ENCODE measurements around the gene TFF1.

The TFF1 gene

DNA sequence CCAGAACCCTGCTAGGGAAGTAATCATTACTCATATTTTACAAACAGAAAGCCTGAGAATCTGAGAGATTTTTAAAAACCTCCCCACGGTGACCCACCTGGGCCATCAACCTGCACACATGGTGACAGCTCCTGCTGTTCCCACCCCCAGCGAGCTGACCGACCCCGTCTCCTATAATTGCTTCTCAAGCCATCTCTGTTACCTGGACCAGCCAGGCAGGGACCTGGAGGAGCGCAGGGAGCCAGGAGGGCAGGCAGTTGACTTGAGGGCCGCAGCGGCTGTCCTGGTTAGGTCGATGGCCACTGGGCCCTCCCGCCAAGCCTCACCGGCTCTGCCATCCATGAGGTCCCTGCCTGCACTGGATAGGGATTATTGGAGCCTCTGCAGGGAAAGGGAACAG, 23.2 kb downstream of the TFF1 start:
- no peak for DNase-seq (ENCODE audit: low spot score)

DNA sequence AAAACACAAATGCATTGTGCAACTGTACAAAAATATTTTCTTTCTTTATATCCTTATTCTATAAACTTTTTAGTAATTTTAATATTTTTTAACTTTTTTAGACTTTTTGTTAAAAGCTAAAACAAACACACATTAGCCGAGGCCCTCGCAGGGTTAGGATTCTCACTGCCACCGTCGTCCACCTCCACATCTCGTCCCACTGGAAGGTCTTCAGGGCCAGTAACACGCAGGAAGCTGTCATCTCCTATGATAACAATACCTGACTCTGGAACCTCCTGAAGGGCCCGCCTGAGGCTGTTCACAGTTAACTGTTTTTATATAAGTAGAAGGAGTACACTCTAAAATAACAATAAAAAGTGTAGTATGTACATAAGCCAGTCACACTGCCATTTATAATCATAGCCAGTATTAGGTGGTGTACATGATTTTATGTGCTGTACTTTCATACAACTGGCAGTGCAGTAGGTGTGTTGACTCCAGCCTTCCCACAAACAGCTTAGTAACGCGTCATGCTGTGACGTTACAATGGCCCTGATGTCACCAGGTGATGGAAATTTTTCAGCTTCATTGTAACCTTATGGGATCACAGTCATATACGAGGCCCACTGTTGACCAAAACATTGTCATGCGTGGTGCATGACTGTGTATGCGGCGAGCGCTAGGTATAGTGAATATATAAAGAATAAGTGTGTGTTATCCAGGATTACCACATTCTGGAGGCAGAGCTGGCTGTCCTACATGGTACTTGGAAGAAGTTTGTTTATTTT, 24.4 kb downstream of the TFF1 start:
- DNase-seq (ENCODE audit: low spot score): no peak

DNA sequence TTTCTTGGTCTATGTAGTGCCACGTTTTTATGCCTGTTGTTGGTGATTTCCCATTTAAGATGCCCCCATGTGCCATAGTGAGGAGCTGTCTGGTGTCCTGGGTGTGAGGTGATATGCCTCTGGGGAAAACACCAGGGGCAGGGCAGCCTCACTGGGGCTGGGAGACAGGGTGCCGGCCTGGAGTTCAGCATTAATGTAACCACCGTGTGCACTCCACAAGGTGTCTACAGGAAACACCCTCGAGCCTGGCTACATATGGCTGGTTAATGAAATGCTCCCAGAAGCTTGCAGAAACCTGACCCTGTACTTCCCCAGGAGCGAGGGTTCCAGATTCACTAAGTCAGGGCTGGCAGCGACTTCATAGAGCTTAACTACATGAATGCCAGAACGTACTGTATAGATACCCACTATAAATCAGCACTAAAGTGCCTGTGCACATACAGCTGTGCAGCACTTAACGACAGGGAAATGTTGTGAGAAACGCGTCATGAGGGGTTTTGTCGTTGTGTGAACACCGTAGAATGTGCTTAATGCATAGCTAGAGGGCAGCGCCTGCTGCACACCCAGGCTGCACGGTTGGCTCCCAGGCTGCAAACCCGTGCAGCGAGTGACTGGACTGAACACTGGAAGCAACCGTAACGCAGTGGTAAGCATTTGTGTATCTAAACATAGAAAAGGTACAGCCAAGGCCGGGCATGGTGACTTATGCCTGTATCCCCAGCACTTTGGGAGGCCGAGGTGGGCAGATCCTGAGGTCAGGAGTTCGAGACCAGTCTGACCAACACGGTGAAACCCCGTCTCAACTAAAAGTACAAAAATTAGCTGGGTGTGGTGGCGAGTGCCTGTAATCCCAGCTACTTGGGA, 25.9 kb downstream of the TFF1 start:
- DNase-seq (ENCODE audit: low spot score): no peak

DNA sequence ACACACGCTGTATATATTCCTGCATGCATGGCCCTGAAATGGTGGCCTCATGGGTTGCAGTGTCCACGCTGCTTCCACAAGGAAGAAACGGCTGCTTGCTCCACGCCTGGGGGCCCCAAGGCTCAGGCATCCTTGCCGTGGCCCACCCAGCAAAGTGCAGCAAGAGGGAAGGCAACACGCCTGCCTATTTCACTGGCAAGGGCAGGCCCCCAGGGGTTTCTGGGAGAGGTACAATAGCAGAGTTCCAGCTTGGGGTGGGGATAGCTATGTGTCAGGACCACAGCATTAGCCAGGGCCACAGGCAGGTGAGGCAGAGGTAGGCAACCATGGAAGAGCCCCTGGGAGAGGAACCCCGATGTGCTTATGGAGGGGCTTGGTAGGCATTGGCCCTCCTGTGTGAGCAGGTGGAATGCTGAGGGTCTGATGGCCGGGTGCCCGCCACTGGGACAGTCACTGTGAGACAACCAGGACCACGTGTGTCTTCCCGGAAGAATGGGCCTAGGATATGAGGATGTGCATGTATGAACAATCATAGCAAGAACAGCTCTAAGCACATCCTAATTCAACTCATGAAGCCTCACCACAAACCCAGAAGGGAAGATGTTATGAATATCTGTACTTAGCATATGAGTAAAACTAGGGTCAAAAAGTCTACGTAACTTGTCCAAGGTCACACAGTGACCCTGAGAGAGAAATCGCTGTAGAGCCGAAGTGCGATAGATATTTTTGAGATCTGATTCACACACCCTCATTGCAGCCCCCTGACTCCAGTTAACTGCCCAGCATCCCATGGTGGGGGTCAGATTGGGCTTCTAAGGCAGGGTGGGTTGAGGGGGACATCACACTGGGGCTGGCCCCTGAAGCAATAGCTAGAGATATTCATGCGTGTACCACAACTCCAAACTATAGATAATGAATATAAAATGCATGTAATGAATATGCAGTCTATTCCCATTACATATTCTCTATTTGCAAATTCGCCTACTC, 27.3 kb downstream of the TFF1 start:
- no peak for DNase-seq (ENCODE audit: low spot score)

DNA sequence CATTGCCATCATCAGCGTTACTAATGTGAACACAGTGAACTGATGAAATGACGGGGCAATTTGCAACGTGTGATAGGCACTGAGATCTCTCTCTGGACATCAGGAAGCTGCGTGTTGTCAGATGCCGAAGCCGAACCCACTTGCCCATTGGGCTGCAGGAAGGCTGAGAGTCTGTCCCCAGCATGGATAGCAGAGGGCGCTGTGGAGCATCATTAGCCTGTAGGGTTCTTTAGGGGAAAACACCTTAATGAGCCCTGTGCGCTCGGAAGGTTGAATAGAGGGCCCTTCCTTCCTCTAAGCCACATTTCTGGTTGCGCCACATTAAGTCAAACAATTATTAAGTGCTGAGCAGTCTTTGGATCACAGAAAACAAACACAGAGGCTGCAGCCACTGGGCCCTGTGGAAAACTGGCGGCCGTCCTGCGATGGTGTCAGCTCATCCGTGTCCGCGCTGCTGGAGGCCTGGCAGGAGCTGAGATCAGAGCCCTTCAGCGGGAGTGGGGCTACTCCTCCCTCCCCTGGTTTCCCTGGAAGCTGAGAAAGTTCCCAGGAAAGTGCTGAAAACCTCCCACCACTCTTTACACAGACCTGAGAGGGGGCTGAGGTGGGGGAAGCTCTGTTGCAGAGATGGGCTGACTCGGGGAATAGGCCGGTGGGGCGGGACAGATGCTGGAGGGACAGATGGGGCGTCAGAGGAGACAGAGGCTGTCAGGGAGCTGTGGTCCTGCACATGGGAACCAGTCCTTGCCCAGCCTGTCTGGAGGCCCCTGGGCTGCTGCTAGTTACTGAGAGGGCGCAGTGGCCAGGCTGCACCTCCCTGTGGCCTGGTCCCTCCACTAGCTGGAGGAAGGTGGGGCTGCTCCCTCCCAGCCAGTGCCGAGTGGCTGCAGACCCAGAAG, 28.3 kb downstream of the TFF1 start:
- peak; percentile 54 for DNase-seq (ENCODE audit: low spot score)

DNA sequence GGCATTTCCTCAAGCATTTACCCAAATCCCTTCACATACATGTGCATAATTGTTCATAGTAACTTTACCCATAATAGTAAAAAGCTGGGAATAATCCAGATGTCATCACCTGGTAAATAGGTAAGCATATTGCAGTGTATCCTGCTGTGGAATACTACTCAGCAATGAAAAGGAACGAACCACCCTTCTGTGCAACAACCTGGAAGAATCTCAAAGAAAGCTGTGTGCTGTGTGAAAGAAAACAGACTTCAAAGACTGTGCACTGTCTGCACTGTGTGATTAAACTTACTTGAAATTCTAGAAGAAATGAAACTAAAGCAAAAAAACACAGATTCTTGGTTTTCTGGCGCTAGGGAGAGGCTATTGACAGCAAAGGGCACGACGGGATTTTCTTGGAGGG, 29.1 kb downstream of the TFF1 start:
- no peak for DNase-seq (ENCODE audit: low spot score)

DNA sequence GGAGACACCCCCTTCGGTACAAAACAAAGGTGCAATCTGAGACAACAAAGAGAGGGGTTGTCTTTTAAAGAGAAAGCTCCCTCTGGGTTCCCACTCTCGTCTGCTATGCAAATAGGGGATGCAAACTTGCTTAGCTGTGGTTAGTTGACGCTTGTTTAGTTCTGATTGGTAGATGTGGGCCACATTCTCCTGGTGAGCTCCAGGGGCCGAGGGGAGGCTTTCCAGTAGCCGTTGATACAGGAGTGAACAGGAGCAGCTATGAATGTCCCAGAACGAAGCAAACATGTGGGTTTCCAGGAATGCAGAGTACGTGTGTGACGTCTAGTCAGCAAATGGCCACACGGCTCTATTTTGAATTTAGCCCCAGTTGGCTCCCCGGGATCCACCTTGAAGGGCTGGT, 30.3 kb downstream of the TFF1 start:
- DNase-seq (ENCODE audit: low spot score): no peak

DNA sequence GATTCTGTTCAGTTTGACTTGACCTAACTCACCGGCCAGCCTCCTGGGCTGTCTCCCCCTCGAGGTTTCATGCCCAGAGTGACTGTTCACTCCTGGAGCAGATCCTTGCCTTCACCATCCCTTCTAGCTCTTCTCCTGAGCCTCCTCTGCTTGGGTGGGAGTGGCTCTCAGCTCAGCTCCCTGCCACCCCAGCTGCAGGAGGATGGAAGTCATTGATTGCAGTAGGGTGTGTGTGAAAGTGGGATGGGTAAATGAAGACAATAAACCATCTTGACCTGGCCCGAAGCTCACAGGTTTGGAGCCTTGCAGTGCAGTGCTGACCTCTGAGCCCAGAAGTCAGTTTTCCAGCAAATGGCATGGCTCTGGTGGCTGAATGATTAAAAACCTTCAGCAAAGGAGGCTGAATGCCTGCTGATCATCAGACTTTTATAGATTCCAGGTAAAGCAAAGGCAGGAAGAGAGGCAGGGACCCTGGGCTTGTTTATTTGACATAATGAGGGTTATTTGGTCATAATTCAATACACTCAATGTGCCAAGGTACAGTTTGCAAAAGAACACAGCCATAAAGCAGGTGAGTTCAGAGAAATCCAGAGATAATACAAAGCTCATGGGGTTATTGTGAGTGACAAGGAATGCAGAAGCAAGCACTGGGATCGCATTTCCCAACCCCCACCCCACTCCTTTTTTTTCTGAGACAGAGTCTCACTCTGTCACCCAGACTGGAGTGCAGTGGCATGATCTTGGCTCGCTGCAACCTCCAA, 33.6 kb downstream of the TFF1 start:
- DNase-seq (ENCODE audit: low spot score): peak; percentile 2

DNA sequence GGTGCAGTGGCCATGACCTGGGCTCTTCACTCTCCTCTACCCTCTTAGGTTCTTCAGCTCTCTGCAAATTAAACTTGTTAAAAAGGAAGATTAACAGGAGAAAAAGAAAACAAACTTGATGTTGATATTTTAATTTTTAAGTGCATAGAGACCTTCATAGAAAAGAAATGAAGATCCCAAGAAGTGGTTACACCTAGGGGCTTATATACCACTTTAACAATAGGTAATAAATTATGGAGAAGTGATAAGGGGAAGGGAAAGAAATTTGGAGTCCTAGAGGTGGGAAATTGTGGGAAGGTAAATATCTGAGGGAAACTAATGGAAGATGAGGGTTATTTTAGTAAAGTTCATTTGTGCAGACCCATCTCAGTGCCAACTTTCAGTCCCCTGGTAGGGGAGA, 34.7 kb downstream of the TFF1 start:
- no peak for DNase-seq (ENCODE audit: low spot score)

DNA sequence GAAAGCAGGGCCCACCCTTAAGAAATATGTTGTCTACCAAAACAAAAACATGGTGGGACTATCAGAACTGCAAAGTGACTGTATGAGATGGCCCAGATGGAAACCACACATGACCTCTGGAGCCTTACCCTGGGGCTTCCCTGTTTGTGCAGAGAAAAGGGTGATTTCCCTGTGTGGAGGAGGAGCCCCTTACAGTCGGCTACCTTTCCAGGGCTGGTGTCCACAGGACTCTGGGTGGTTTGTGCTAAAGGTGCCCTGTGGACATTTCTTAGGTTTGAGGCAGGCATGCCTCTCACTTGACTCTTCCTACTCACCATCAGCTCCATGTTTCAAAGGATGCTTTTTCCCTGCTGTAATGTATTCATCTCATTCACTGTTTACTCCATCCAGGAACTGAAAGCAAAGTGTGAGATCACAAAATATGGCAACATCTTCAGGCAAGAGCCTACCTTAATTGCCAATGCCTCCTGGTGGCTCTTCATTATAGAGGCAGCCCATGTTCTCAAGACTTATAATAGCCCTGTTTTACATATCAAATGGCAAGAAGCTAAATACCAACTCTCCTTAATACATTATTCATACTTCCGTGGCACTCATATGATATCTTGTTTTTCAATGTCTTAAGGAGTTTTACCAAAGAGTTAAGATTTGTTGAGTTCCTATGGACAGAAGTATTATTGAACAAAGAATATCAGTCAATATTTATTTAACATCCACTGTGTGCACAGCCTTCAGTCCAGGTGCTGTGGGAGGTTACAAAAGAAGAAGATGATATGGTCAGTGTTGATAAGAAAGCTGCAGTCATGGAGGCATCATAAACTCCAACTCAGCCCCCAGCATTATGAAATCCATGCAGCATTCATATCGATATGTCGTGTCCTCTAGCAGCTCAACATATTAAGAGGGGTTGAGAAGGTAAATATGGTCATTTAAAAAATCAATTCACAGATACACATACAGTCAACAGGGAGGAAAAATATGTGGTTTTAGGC, 35.7 kb downstream of the TFF1 start:
- DNase-seq (ENCODE audit: low spot score): no peak

DNA sequence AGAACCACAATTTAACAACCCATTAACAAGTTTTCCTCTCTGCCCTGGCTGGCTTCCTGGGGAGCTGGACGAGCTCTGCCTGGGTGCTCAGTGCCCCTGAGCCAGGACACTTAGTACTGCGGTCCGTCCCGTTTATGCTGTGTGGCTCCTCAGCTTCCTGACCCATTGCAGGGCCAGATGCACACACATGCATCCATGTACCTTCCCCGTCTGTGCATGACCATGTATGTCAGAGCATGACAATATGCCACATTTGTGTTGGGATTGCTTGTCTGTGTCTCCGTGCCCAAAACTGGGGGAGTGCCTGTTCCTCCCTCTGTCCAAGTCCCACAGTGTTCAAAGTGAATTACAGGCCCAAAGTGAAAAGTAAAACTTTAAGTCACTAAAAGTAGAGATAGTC, 41.4 kb downstream of the TFF1 start:
- DNase-seq (ENCODE audit: low spot score): no peak

DNA sequence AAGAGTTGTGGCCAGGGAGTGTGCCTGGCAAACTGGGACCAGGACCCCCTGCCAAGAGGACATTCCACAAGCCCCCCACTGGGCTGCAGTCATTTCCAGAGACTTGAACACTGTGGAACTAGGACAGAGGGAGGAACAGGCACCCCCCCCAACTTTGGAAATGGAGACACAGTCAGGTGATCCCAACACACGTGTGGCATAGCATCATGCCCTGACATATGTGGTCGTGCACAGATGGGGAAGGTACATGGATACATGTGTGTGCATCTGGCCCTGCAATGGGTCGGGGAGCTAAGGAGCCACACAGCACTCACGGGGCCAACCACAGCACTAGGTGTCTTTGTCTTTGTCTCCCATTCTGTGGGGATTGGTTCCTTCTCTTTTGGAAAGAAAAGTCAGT, 44.5 kb downstream of the TFF1 start:
- no peak for DNase-seq (ENCODE audit: low spot score)

DNA sequence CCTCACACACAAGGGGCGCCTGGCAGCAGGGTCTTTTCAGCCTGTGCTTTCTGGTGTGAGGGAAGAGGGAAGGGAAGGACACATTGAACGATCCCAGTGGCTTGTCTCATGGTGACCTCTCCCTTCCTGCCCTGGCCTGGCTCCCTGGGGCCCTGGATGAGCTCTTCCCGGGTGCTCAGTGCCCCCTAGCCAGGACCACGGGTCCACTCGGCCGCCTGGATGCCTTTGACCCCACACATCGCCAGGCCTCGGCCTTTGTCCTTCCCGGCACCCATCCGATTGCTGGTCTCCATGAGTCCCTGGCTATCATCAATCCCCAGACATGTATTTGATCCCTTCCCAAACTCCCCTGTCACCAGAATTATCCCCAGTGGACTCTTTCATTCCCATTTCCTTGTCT, 45.1 kb downstream of the TFF1 start:
- no peak for DNase-seq (ENCODE audit: low spot score)

DNA sequence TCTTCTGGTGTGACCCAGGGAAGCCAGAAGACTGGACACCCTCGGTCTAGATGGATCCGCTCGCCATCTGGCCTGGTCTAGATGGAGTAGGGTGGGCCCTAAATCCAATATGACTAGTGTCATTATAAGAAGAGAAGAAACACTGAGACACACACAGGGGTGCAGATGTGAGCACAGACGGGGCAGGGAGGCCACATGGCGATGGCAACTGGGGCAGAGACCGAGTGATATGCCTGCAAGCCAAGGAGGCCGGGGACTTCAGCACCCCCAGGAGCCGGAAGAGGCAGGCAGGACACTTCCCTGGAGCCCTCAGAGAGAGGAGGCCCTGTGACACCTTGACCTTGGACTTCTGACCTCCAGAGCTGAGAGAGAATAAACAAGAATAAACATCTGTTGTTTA, 45.5 kb downstream of the TFF1 start:
- no peak for DNase-seq (ENCODE audit: low spot score)

DNA sequence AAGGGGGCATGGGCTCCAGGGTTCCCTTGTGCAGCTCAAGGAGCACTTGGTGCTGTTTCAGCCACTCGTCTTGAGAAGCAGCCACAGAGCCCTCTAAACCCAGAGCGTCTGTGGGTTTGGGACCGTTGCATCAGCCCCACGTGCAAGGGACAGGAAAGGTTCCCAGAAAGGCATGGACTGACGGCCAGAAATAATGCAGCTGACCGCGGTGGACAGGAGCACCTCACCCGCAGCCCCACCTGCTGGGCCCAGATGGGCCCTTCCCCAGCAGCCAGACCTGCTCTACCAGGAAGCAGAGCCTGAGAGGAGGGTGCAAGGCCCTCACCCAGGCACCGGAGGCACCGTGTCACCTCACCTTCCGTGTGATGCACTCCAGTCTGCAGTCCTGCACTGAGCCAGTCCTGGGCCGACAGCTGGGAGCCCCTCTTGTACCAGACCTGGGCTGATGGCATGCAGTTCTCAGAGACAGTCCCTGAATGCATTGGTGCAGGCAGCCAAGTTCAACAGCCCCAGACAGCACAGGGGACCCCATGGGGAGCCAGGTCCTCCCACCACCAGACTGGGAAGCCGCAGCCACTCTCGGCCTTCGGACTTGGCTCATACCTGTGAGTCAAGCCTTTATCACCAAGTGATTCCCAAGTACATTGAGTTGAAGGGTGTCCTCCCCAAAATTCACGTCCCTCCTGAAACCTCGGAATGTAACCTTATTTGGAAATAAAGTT, 46.3 kb downstream of the TFF1 start:
- no peak for DNase-seq (ENCODE audit: low spot score)

DNA sequence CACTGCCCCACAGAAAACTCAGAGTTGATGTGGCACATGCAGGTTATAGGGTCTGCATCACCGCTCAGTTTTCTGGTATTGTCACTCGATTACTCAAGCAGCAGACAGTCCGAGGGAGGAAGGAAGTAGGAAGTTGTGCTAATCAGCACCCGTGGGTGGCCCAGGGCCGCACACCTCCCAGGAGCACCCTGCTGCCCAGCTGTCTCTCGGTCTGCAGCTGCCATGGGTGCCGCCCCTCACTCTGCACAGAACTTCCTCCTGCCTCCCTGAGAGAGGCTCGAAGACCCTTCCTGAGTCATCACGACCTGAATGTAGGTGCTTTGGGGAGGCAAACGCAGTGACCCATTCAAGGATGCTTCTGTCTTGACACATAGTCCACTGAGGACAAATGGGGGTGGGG, 47.0 kb downstream of the TFF1 start:
- DNase-seq (ENCODE audit: low spot score): no peak

DNA sequence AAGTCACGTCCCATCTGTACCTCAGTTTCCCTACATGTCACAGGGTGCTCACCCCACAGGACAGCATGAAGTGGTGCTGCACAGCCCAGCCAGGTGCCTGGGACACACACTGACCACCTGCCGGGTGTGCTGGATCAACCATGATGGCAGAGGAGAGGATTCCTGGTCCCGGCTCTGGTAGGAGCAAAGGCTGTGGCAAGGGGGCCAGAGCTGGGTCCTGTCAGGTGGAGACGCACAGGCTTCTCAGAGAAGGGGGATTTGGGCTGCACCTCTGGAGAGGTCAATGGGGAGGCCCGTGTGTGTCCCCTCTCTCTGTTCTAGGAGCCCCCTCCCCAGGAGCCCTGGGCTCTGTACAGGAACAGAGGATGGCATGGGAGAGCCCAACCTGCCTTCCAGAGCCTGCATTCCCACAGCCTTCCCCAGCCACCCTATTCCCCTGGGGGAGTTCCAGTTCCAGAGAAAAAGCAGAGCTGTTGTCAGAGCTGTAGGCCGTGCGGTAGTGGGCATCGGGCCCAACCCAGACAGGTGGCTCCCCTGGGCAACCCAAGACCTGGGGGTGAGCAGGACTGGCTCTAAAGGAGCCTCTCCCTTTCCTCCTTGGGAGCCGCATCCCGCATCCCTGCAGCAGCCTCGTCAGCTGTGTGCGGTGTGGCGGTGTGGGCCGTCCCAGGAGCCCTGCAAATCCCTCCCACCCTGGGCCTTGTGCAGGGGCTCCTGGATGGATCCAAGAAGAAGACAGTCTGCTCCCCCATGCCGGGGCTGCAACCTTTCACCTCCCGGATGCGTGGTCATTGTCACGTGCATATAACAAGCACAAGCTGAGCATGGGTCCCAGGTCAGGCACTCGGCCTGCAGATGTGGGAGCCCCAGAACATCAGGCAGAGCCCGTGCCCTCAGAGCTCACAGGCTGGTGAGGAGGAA, 48.2 kb downstream of the TFF1 start:
- no peak for DNase-seq (ENCODE audit: low spot score)
